Psoas muscle (tissue), 8 donors: ENCODE measurements around the gene LIN52. TPM values are rescaled to one million over a fixed set of nuclear protein-coding genes. Genes with fewer than 3 reads are reported as not detected.

Source experiments
- ATAC-seq, 4 donors: fragments of 200-7000 bp; cut with Tn5 transposase; one replicate each; pipeline ENCODE4 v1.9.1; 2020; ENCODE audit warnings: moderate library complexity in 3 of 4, mild to moderate bottlenecking in 2 of 4
- DNase-seq, 2 donors: peaks; one replicate each; pipeline ENCODE4 v3.0.0-alpha.2; 2020
- H3K27ac ChIP-seq: fragments of 200-600 bp; one replicate; pipeline ENCODE4 v1.8.0; 2022
- H3K27me3 ChIP-seq, 3 donors: fragments of 200-600 bp in 1 of 3; one replicate each; pipeline versions ENCODE4 v1.6.1 to v1.8.0; 2013 to 2022; ENCODE audit warnings: low read length in 2 of 3, mild to moderate bottlenecking in 2 of 3, moderate library complexity in 1 of 3; ENCODE audit not compliant: insufficient read depth in 3 of 3
- H3K36me3 ChIP-seq, 2 donors: fragments of 200-600 bp in 1 of 2; one replicate each; pipeline versions ENCODE4 v1.6.1 to v1.8.0; 2013 to 2022; ENCODE audit warnings: low read depth in 1 of 2, mild to moderate bottlenecking in 1 of 2, moderate library complexity in 1 of 2; ENCODE audit not compliant: insufficient read depth in 1 of 2
- H3K4me1 ChIP-seq: fragments of 200-600 bp; one replicate; pipeline ENCODE4 v1.8.0; 2022
- H3K4me3 ChIP-seq: fragments of 200-600 bp; one replicate; pipeline ENCODE4 v1.8.0; 2022; ENCODE audit warnings: mild to moderate bottlenecking
- H3K9me3 ChIP-seq: fragments of 200-600 bp; one replicate; pipeline ENCODE4 v1.8.0; 2022
- WGBS, 3 donors: extraction: QIAGEN DNeasy Blood & Tissue Kit; methylation state at CpG; one replicate each; pipeline versions ENCODE4 v1.1.6 to v1.1.7; 2013; 5-methylcytosine and 5-hydroxymethylcytosine counted together
- intact Hi-C, 2 donors: fragments of 100-400 bp; cut with DNase I; formaldehyde crosslinking; loops; one replicate each; pipeline versions ENCODE4 v1.11.0 to v1.14.2; 2022
- polyA plus RNA-seq, 3 donors: library from polyadenylated mRNA; stranded (reverse); fragments of 200-250 nt; gene quantifications; one replicate each; pipeline ENCODE4 v1.2.3, GENCODE V29; 2013
- total RNA-seq, 4 donors: library from RNA; stranded (reverse); fragmentation: NEBNext Ultra II Directional in 2 of 4; extraction: Animal tissue kit (Norgen Biotek cat#: 25700) in 2 of 4; gene quantifications; one replicate each; pipeline versions ENCODE4 v1.2.1 to v1.2.4, GENCODE V29; 2021 to 2023
- TF ChIP-seq, protein P1 (sequence below): fragments of 200-600 bp; IDR thresholded peaks from one replicate; pipeline ENCODE4 v1.8.0; 2022; ENCODE audit warnings: antibody characterized with exemption
- donor health status: healthy with polysubstance abuse.
- donor health status: DM: no; HTN: no; CAD: no; lungs with moderate emphysema.
- donor health status: Bipolar disorder and iron deficiency.
- donor health status: healthy.
- donor health status: DM: yes; HTN: yes; CAD: no.
- donor health status: DM: no; HTN: no; CAD: no.
- donor health status: DM: no; HTN: no; CAD: no.
- donor health status: DM: yes; HTN: yes; CAD: no.

LIN52 gene
- total and polyA plus RNA-seq, 7 donors: 1.7 to 8.6 (median 3.5) TPM

- no peak for DNase-seq
- H3K36me3 ChIP-seq: no peaks in the 10 kb centered on the region
- no peaks in the 10 kb centered on the region for H3K27me3 ChIP-seq
- ATAC-seq: no peak
- TF ChIP-seq, protein P1, sequence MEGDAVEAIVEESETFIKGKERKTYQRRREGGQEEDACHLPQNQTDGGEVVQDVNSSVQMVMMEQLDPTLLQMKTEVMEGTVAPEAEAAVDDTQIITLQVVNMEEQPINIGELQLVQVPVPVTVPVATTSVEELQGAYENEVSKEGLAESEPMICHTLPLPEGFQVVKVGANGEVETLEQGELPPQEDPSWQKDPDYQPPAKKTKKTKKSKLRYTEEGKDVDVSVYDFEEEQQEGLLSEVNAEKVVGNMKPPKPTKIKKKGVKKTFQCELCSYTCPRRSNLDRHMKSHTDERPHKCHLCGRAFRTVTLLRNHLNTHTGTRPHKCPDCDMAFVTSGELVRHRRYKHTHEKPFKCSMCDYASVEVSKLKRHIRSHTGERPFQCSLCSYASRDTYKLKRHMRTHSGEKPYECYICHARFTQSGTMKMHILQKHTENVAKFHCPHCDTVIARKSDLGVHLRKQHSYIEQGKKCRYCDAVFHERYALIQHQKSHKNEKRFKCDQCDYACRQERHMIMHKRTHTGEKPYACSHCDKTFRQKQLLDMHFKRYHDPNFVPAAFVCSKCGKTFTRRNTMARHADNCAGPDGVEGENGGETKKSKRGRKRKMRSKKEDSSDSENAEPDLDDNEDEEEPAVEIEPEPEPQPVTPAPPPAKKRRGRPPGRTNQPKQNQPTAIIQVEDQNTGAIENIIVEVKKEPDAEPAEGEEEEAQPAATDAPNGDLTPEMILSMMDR: no peak
- H3K27ac ChIP-seq: no peak overlapping the region
- no peaks in the 10 kb centered on the region for H3K4me1 ChIP-seq
- 49 to 58% (median 54%) methylated on average over 8 of the region's 8 CpGs for WGBS, 3 donors
- no peaks in the 10 kb centered on the region for H3K9me3 ChIP-seq
- H3K4me3 ChIP-seq: no peak overlapping the region
- intact Hi-C loops: no loop called here
Measured at GRCh38 chr14:74208642-74209041, 123.9 kb downstream of the LIN52 start.

- no peak overlapping the region for H3K4me3 ChIP-seq
- intact Hi-C loops: no loop called here
- no peaks in the 10 kb centered on the region for H3K9me3 ChIP-seq
- TF ChIP-seq, protein P1: no peak
- no peak overlapping the region for H3K27ac ChIP-seq
- no peak for DNase-seq
- WGBS, 3 donors: 77 to 78% (median 77%) methylated on average over 6 of the region's 6 CpGs
- H3K27me3 ChIP-seq: no peaks in the 10 kb centered on the region
- no peak for ATAC-seq
- H3K4me1 ChIP-seq: no peaks in the 10 kb centered on the region
- no peaks in the 10 kb centered on the region for H3K36me3 ChIP-seq
Measured at GRCh38 chr14:74211945-74212580, 127.3 kb downstream of the LIN52 start.

DNA sequence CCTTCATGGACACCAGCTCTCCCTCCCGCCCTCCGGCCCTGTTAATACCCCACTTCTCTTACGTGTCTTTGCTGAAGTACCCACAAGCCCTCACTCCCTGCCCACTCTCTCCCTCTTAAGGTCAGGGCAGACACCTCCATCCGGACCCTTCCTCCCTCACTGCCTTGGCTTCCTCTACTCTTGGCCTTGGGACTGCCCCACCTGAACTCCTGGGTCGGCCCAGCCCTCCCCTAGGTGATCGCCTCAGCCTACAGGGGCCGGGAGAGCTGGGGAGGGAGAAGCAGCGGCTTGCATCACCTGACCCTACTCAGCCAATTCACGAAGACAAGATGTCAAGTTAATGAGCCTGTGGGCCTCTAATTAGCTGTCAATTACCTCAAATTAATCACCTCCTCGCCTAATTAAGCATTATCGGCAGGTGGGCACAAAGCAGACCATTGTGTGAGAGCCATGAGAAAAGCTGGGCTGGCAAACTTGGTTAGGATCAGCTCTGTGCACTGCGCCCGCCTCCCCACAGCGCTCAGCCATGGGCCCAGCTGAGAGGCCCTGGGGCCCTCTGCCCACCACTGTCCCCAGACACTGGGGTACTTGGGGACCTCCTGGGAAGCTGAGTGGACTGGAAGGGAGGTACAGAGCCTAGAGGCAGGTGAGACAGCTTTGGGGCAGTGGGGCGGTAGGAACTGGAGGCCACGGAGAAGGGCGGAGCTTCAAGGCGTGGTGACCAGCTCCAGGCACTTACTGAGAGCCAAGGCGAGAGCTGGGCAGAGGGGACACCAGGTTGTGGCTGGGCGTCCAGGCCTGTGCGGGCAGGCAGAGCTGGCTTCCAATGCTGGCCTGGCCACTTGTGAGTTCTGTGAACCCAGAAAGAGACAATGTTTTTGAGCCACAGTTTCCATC is 129.4 kb downstream of the LIN52 start:
- DNase-seq: no peak
- peaks cover 0 to 6% (median 0%) of the 10 kb centered on the region in 3 donors for H3K27me3 ChIP-seq
- WGBS, 3 donors: 74 to 79% (median 78%) methylated on average over 21 of the region's 21 CpGs
- no peaks in the 10 kb centered on the region for H3K9me3 ChIP-seq
- intact Hi-C loops: no loop called here
- TF ChIP-seq, protein P1: no peak
- no peak for ATAC-seq
- no peak overlapping the region for H3K4me3 ChIP-seq
- no peaks in the 10 kb centered on the region for H3K4me1 ChIP-seq
- no peaks in the 10 kb centered on the region for H3K36me3 ChIP-seq
- no peak overlapping the region for H3K27ac ChIP-seq

DNA sequence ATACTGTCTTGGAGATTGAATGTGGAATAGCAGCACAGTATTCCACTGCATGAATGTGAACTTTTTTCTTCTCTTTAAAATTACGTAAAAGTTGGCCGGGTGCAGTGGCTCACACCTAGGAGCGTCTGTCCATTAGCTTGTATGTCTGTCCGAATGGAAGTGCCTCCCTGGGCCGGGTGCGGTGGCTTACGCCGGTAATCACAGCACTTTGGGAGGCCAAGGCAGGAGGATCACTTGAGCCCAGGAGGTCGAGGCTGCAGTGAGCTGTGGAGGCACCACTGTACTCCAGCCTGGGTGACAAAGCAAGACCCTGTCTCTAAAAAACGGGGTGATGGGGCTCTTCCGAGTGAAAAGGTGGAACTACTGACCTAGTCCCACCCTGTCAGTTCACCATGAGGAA is 131.9 kb downstream of the LIN52 start:
- TF ChIP-seq, protein P1: no peak
- 86 to 89% (median 87%) methylated on average over 11 of the region's 11 CpGs for WGBS, 3 donors
- H3K4me1 ChIP-seq: no peaks in the 10 kb centered on the region
- no peak for ATAC-seq
- H3K27me3 ChIP-seq: peaks cover 0 to 20% (median 0%) of the 10 kb centered on the region in 3 donors
- intact Hi-C loops: loop anchor here in 1 of 2 donors (2.0 kb wide), 1 partner anchor 40 kb away; no protein-coding TSS in a partner anchor
- H3K36me3 ChIP-seq: no peaks in the 10 kb centered on the region
- no peak overlapping the region for H3K4me3 ChIP-seq
- no peak for DNase-seq
- H3K27ac ChIP-seq: no peak overlapping the region
- no peaks in the 10 kb centered on the region for H3K9me3 ChIP-seq
